Lower leg skin (tissue), 4 donors: ENCODE data around the gene SLC2A5. TPM values are rescaled to one million over a fixed set of nuclear protein-coding genes. Genes with fewer than 3 reads are reported as not detected.
"Not testable (repeated sequence)": the region's sequence is repeated elsewhere in the genome, so short reads cannot be mapped to it uniquely, and the experiment has no call there.

Source experiments
- DNase-seq, 2 donors: peaks; one replicate each; pipeline ENCODE4 v3.0.0-alpha.2; 2019; ENCODE audit warnings: low spot score in 2 of 2
- H3K4me3 ChIP-seq: fragments of 200-600 bp; sonication (generic); 2 replicates; pipeline ENCODE4 v1.5.1; 2017; ENCODE audit warnings: mild to moderate bottlenecking, low read depth; ENCODE audit not compliant: poor library complexity, severe bottlenecking
- CTCF ChIP-seq, 3 donors: fragments of 450-650 bp; IDR thresholded peaks; one replicate each; pipeline ENCODE4 v1.5.1; 2016; ENCODE audit warnings: antibody characterized with exemption in 3 of 3, mild to moderate bottlenecking in 3 of 3, moderate library complexity in 2 of 3
- POLR2A ChIP-seq, 2 donors: fragments of 450-650 bp; IDR thresholded peaks; one replicate each; pipeline ENCODE4 v1.6.1; 2016 to 2017; ENCODE audit warnings: antibody characterized with exemption in 2 of 2, mild to moderate bottlenecking in 1 of 2, moderate library complexity in 1 of 2
- WGBS, 2 donors: methylation state at CpG; one replicate each; pipeline ENCODE4 v1.1.5; 2018; 5-methylcytosine and 5-hydroxymethylcytosine counted together
- intact Hi-C: fragments of 100-400 bp; cut with DNase I; formaldehyde crosslinking; loops from one replicate; pipeline ENCODE4 v1.15.0; 2023; ENCODE audit warnings: low total_unique reads
- total RNA-seq, 4 donors: library from RNA; depleted of rRNA; stranded (reverse); fragments of >200 nt; gene quantifications; one replicate each; pipeline ENCODE4 v1.1.0, GENCODE V29; 2016

Gene SLC2A5
- total RNA-seq, 4 donors from 2014 or later: 0.21 to 3.4 (median 1.9) TPM

GRCh38 chr1:9024837-9025236, 44.6 kb downstream of the SLC2A5 start:
- DNase-seq: no peak
- no peak for TF ChIP-seq CTCF (IDR thresholded peaks at IDR 0.05)
- TF ChIP-seq POLR2A (IDR thresholded peaks at IDR 0.05): no peak
- intact Hi-C loops: no loop called here
- no peak overlapping the region for H3K4me3 ChIP-seq
- WGBS, 2 donors: 91 to 92% methylated on average over 20 of the region's 20 CpGs

DNA sequence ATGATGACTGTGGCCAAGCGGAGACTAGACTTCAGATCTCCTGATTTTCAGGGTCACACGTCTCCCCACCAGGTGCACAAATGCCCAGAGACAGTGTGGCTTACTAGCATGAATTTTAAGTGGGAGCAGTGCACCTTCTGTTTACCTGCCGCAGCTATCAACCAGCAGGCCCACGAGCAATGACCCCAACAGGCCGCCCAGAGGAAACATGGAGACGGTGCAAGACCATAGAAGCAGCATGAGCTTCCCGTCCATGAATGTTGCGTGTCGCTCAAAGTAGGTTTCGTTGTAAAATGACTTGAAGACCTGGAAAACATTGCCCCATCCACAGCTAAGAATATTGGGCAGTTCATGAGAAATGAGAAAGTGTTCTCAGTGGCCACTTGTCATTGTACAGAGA, 46.7 kb downstream of the SLC2A5 start:
- WGBS, 2 donors: 88 to 94% methylated on average over 10 of the region's 10 CpGs
- no peak overlapping the region for H3K4me3 ChIP-seq
- DNase-seq: no peak
- TF ChIP-seq POLR2A (IDR thresholded peaks at IDR 0.05): no peak
- TF ChIP-seq CTCF (IDR thresholded peaks at IDR 0.05): no peak
- intact Hi-C loops: no loop called here

- intact Hi-C loops, H3K4me3 ChIP-seq, DNase-seq: not testable (repeated sequence)
- WGBS, 2 donors: 56 to 70% methylated on average over 8 to 14 of the region's 15 CpGs
Measured at GRCh38 chr1:9022026-9022738, 47.3 kb downstream of the SLC2A5 start.

DNA sequence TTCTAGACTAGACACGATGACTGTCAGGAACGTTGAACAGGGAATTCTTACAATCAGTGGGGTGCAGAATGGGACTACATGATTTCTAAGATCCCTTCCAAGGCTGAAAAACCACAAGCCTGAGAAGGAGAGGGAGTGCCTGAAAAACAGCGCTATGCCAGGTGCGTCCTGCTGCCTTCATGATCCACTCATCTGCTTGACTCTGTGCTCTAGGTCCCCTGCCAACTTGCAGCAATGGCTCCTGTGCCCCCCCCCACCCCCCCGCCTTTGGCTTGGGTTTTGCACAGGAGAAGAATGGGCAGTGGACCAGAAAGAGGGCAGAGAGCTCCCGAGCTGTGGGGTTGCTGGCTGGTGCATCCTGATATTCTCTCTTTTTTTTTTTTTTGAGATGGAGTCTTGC, 49.1 kb downstream of the SLC2A5 start:
- 53 to 56% methylated on average over 6 of the region's 6 CpGs for WGBS, 2 donors

GRCh38 chr1:9019896-9020295, 49.5 kb downstream of the SLC2A5 start:
- H3K4me3 ChIP-seq: no peak overlapping the region
- intact Hi-C loops: no loop called here
- no peak for TF ChIP-seq CTCF (IDR thresholded peaks at IDR 0.05)
- no peak for TF ChIP-seq POLR2A (IDR thresholded peaks at IDR 0.05)
- DNase-seq: no peak
- WGBS, 2 donors: 27 to 40% methylated on average over 4 of the region's 4 CpGs

More for the DNA sequence above, 49.1 kb downstream of the SLC2A5 start:
- no peak for DNase-seq
- no peak for TF ChIP-seq CTCF (IDR thresholded peaks at IDR 0.05)
- TF ChIP-seq POLR2A (IDR thresholded peaks at IDR 0.05): no peak
- no peak overlapping the region for H3K4me3 ChIP-seq
- intact Hi-C loops: no loop called here

DNA sequence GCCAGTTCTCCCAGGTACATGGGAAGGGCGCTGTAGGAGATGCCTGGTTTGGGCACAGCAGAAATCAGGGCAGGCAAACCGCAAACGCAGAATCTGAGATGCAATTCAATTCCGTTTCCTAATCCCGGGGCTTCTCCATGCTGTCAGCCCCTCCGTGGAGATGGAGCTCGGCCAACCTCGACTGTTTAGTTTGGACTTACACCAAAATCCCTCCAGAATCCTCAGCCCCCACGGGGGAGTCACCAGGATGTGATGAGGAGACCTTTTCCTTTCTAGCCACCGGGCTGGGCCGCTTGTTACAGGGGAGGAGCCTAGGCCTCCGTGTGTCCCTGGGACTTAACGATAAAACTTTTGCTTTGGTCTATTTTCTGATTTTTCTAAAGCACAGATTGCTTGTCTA, 51.1 kb downstream of the SLC2A5 start:
- TF ChIP-seq CTCF (IDR thresholded peaks at IDR 0.05) (no peak), POLR2A (IDR thresholded peaks at IDR 0.05) (no peak)
- H3K4me3 ChIP-seq: no peak overlapping the region
- intact Hi-C loops: no loop called here
- DNase-seq: no peak
- WGBS, 2 donors: 66 to 70% methylated on average over 13 of the region's 13 CpGs
